GM12892 (cell line): Measurements from ENCODE around the gene RALY.

Source experiments
- POLR2A ChIP-seq: IDR thresholded peaks from 2 replicates; pipeline ENCODE4 v1.6.1; 2011; ENCODE audit warnings: low read depth, low read length, control low read depth
- POLR2AphosphoS5 ChIP-seq: IDR thresholded peaks from 2 replicates; pipeline ENCODE4 v1.6.1; 2011; ENCODE audit warnings: low read depth, low read length, control low read depth
- TAF1 ChIP-seq: IDR thresholded peaks from 2 replicates; pipeline ENCODE4 v1.6.1; 2011; ENCODE audit warnings: low read depth, mild to moderate bottlenecking, control low read depth, low read length, borderline replicate concordance

DNA sequence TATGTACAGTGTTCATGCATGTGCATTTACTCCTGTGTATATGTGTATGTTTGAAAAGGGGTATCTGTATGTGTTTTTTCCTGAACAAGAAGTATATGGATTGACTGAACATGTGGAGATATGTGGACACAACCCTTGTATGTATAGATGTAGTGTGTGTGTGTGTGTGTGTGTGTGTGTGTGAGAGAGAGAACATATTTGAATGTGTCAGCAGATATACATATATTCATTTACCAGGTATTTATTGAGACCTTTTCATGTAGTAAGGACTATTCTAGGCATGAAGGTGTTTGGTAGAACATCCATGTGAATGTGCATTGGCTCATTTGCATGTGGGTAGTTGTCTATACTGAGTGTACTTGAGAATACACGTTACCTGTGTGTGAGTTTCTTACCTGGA lies 79.1 kb downstream of the RALY start:
- TF ChIP-seq POLR2AphosphoS5 (no peak), POLR2A (no peak), TAF1 (no peak)
